ENCODE data around the gene PMVK.

DNA sequence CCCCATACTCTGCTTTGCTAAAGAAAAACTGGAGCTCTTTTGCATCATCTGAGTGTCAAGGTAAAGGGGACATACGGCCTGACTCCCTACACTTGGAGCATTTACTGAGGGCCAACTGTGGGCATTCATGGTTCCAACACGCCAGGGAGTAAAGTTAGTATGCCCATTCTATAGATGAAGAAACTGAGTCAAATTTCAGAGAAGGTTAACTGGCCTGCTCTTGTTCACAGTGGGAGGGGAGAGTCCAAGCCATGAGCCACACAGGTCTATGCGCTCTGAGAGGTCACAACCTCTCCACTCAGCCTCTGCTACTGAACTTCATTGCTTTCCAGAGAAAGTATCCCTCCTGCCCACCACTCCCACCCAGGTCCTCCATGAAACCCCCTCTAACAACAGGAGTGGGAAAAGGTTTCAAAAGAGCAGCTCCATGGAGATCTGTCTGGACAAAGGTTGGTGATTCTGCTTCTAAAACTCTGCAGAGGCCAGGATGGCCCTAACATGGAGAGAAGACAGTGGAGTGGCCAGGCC, 59.6 kb downstream of the PMVK start:
- TF ChIP-seq, protein P1, sequence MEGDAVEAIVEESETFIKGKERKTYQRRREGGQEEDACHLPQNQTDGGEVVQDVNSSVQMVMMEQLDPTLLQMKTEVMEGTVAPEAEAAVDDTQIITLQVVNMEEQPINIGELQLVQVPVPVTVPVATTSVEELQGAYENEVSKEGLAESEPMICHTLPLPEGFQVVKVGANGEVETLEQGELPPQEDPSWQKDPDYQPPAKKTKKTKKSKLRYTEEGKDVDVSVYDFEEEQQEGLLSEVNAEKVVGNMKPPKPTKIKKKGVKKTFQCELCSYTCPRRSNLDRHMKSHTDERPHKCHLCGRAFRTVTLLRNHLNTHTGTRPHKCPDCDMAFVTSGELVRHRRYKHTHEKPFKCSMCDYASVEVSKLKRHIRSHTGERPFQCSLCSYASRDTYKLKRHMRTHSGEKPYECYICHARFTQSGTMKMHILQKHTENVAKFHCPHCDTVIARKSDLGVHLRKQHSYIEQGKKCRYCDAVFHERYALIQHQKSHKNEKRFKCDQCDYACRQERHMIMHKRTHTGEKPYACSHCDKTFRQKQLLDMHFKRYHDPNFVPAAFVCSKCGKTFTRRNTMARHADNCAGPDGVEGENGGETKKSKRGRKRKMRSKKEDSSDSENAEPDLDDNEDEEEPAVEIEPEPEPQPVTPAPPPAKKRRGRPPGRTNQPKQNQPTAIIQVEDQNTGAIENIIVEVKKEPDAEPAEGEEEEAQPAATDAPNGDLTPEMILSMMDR (IDR thresholded peaks at IDR 0.05), result no peak
- no peak for TF ChIP-seq POLR2AphosphoS5 (IDR thresholded peaks at IDR 0.05; ENCODE audit: low read depth, low read length)
- no peak for TF ChIP-seq SIN3A (IDR thresholded peaks at IDR 0.05; ENCODE audit: borderline replicate concordance, insufficient read depth, low read depth, low read length)
